Measurements from ENCODE around the gene CCL5. TPM values are rescaled to one million over a fixed set of nuclear protein-coding genes. Genes with fewer than 3 reads are reported as not detected.

The CCL5 gene
- total RNA-seq, 6 donors from 2014 or later = 11.5 to 17.6 (median 15.3) TPM

DNA sequence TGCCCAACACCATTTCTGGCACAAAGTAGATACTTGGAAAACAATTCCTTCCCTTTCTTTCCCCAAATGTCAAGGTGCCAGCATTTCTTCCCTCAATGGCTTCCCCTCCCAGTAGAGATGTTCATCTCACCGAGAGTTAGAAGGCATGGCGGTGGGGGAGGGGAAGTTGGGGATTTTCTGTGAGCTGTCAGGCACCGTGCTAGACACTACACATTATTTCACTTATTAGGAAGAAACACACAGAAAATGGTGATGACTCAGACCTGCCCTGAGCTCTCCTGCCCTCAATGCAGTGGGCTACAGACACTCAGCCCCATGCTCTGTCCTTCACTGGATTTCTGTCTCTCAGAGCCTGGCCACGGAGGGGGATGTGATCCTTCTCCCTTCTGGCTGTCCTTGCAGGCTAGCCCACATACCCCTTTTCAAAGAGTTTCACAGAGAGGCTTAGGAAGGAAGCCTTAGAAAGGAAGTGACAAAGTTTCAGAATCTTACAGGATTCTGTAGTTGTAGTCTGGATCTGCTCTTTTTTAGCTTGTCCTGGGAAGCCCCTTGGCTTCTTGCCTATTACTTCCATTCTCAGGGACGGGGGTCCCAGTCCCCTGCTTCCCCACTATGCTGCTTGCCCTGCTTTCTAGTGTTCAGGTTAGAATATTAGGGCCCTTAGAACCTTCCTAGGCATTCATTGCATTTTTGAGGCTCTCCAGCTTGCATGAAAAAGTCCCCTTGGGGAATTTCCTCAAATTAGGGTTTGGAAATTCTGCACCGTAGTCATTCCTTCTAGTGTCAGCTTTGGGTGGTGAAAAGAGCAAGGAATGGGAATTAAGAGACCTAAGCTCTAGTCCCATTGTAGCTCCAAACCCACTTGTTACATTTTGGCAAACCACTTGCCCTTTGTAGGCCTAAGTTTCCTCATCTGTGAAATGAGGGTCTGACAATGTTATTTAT, 12.2 kb upstream of the CCL5 start:
- H3K36me3 ChIP-seq = no peaks in the 10 kb centered on the region
- no peaks in the 10 kb centered on the region for H3K27me3 ChIP-seq
- H3K4me3 ChIP-seq = no peak overlapping the region
- H3K4me1 ChIP-seq = peaks cover 0 to 12% (median 5%) of the 10 kb centered on the region in 4 donors
- H3K9me3 ChIP-seq = no peaks in the 10 kb centered on the region
- H3K27ac ChIP-seq = peak overlapping the region in 1 of 4 donors; percentile 36
- DNase-seq = no peak
- 47 to 58% methylated on average over 6 of the region's 6 CpGs for WGBS, 2 donors
- no peak for ATAC-seq (ENCODE audit: low FRiP score in 2 of 2)
- TF ChIP-seq POLR2A (IDR thresholded peaks at IDR 0.05) (no peak), POLR2AphosphoS5 (IDR thresholded peaks at IDR 0.05) (no peak), EP300 (IDR thresholded peaks at IDR 0.05) (no peak)
- TF ChIP-seq, protein P1, sequence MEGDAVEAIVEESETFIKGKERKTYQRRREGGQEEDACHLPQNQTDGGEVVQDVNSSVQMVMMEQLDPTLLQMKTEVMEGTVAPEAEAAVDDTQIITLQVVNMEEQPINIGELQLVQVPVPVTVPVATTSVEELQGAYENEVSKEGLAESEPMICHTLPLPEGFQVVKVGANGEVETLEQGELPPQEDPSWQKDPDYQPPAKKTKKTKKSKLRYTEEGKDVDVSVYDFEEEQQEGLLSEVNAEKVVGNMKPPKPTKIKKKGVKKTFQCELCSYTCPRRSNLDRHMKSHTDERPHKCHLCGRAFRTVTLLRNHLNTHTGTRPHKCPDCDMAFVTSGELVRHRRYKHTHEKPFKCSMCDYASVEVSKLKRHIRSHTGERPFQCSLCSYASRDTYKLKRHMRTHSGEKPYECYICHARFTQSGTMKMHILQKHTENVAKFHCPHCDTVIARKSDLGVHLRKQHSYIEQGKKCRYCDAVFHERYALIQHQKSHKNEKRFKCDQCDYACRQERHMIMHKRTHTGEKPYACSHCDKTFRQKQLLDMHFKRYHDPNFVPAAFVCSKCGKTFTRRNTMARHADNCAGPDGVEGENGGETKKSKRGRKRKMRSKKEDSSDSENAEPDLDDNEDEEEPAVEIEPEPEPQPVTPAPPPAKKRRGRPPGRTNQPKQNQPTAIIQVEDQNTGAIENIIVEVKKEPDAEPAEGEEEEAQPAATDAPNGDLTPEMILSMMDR (IDR thresholded peaks at IDR 0.05) = no peak

DNA sequence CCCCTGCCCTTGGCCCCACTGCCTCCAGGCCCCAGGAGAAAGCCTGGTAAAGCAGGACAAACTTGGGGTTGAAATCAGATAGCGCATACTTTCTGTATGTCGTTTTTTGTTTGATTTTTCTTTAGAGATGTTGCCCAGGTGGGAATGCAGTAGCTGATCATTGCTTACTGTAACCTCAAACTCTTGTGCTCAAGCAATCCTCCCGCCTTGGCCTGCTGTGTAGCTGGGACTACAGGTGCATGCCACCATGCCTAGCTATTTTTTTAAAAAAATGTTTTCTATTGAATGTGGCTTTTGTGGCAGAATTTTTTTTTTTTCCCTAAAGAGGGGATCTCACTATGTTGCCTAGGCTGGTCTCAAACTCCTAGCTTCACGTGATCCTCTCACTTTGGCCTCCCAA, 11.1 kb upstream of the CCL5 start:
- no peaks in the 10 kb centered on the region for H3K27me3 ChIP-seq
- H3K4me3 ChIP-seq = no peak overlapping the region

DNA sequence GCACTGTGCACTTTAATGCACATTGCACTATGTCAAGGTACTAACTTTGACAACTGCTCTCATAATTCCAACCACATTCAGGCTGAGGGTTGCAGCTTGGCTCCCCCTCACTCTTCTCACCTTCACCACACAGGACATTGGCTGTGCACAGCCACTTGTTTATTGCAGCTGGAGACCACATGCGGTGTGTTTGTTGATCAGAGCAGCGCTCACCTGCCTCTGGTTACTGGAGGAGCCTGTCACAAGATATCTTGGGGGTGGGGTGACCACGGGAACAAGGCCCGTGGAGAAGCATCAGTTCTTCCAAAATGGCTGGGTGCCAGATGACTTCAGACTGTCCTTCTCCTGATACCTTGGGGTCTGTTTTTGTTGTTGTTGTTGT, 10.6 kb upstream of the CCL5 start:
- Histone ChIP-seq H3K27me3 (no peaks in the 10 kb centered on the region), H3K36me3 (no peaks in the 10 kb centered on the region), H3K27ac (peak overlapping the region in 1 of 4 donors; percentile 13), H3K9me3 (no peaks in the 10 kb centered on the region), H3K4me1 (peaks cover 0 to 12% (median 5%) of the 10 kb centered on the region in 4 donors), H3K4me3 (no peak overlapping the region)
- DNase-seq (peak in 1 of 2 donors; percentile 50), ATAC-seq (ENCODE audit: low FRiP score in 2 of 2) (peak in 1 of 2 donors; percentile 32)
- WGBS, 2 donors = 62 to 75% methylated on average over 3 to 4 of the region's 4 CpGs
- no peak for TF ChIP-seq POLR2A (IDR thresholded peaks at IDR 0.05)
- TF ChIP-seq POLR2AphosphoS5 (IDR thresholded peaks at IDR 0.05) = peak in 1 of 2 donors; percentile 40

More for the DNA sequence above, 11.1 kb upstream of the CCL5 start:
- Histone ChIP-seq H3K27ac (peak overlapping the region in 2 of 4 donors; percentile 9 to 13), H3K36me3 (no peaks in the 10 kb centered on the region), H3K4me1 (peaks cover 0 to 12% (median 5%) of the 10 kb centered on the region in 4 donors), H3K9me3 (no peaks in the 10 kb centered on the region)
- ATAC-seq (ENCODE audit: low FRiP score in 2 of 2) (no peak), DNase-seq (no peak)
- no peak for TF ChIP-seq POLR2AphosphoS5 (IDR thresholded peaks at IDR 0.05)
- 80 to 87% methylated on average over 4 of the region's 4 CpGs for WGBS, 2 donors

DNA sequence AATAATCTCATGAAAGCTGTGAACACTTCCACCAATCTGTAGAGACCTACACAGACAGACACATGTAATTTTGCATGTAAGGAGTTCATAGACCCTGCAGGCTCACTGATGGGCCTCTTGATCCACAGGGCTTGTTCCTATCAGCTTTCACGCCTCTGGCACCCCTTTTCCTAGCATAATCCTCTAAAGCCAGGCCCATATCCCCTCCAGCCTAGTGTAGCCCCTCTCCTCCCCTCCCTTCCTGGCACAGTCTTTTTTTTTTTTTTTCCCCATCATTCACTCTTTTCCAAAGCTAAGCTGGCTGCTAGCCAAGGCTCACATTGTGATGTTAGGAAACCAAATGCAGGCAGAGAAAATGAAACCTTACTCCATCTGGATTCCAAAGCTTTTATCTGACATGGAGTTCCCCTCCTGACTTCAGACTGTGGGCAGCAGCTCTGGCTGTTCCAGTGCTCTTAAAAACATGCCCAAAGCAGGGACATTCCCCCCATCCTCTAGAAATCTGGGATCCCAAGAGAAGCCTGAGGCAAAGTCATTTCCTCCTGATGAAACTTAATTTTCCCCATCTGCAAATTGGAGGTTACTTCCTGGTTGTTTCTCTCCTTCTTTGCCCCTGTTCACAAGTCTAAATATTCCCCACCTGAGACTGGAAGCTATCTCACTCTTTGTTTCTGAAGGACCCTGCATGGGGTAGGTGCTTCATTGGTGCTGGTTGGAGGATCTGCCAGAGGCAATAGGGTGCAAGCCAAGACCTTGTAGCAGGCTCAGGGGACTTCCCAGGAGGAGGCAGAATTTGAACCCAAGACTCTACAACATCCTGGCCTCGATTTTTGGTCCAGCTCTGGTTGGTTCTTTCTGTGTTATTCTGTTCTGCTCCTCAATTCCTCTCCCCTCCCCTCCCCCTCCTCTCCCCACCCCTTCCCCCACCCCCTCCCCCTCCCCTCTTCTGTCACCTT, 9.9 kb upstream of the CCL5 start:
- no peak overlapping the region for H3K4me3 ChIP-seq
- no peak for TF ChIP-seq POLR2AphosphoS5 (IDR thresholded peaks at IDR 0.05)
- TF ChIP-seq, protein P1 (IDR thresholded peaks at IDR 0.05) = no peak
- no peak for TF ChIP-seq EP300 (IDR thresholded peaks at IDR 0.05)
- TF ChIP-seq POLR2A (IDR thresholded peaks at IDR 0.05) = no peak
- peak in 1 of 2 donors; percentile 47 for ATAC-seq (ENCODE audit: low FRiP score in 2 of 2)
- H3K27ac ChIP-seq = peak overlapping the region in 2 of 4 donors; percentile 7 to 11
- no peaks in the 10 kb centered on the region for H3K27me3 ChIP-seq
- 82 to 88% methylated on average over 2 of the region's 2 CpGs for WGBS, 2 donors
- no peaks in the 10 kb centered on the region for H3K9me3 ChIP-seq
- H3K36me3 ChIP-seq = no peaks in the 10 kb centered on the region
- no peak for DNase-seq
- H3K4me1 ChIP-seq = peaks cover 0 to 12% (median 5%) of the 10 kb centered on the region in 4 donors

DNA sequence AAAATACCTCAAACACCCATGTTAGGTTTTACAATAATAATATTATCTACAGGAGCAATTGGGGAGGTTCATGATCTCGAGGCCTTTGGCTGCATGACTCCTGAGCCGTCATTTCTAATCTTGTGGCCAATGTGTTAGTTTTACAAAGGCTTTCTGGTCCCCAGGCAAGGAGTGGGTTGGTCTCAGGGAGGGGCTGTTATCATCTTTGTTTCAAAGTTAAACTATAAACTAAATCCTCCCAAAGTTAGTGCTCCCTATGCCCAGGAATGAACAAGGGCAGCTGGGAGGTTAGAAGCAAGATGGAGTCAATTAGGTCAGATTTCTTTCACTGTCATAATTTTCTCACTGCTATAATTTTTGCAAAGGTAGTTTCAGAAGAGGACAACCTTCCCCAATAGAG, 9.1 kb upstream of the CCL5 start:
- no peaks in the 10 kb centered on the region for H3K36me3 ChIP-seq
- TF ChIP-seq, protein P1 (IDR thresholded peaks at IDR 0.05) = no peak
- no peak for TF ChIP-seq POLR2AphosphoS5 (IDR thresholded peaks at IDR 0.05)
- no peak for TF ChIP-seq POLR2A (IDR thresholded peaks at IDR 0.05)
- TF ChIP-seq EP300 (IDR thresholded peaks at IDR 0.05) = no peak
- H3K27ac ChIP-seq = no peak overlapping the region
- peaks cover 0 to 12% (median 5%) of the 10 kb centered on the region in 4 donors for H3K4me1 ChIP-seq
- H3K27me3 ChIP-seq = no peaks in the 10 kb centered on the region
- ATAC-seq (ENCODE audit: low FRiP score in 2 of 2) (no peak), DNase-seq (no peak)
- H3K9me3 ChIP-seq = no peaks in the 10 kb centered on the region
- 90 to 91% methylated on average over 2 of the region's 2 CpGs for WGBS, 2 donors
- H3K4me3 ChIP-seq = no peak overlapping the region
